Fibroblast of lung (primary cell): ENCODE results near the gene ARPP21. TPM values are rescaled to one million over a fixed set of nuclear protein-coding genes. Genes with fewer than 3 reads are reported as not detected.
"Not testable (repeated sequence)": the region's sequence is repeated elsewhere in the genome, so short reads cannot be mapped to it uniquely, and the experiment has no call there.

ENCODE experiments used
- DNase-seq, 2 donors: peaks; one replicate each; pipeline versions ENCODE4 v3.0.0 to v3.0.0-alpha.2; 2010; ENCODE audit warnings: low read depth in 2 of 2
- H2AFZ ChIP-seq: 2 replicates; pipeline ENCODE4 v1.5.1; 2012; ENCODE audit warnings: low read length, control low read depth, inconsistent platforms
- H3K27ac ChIP-seq: 2 replicates; pipeline ENCODE4 v1.5.1; 2011; ENCODE audit warnings: low read length, control low read depth; ENCODE audit not compliant: insufficient read depth
- H3K27me3 ChIP-seq: 2 replicates; pipeline ENCODE4 v1.5.1; 2011; ENCODE audit warnings: mild to moderate bottlenecking, low read length; ENCODE audit not compliant: control insufficient read depth, insufficient read depth
- H3K36me3 ChIP-seq: 2 replicates; pipeline ENCODE4 v1.5.1; 2011; ENCODE audit warnings: low read length; ENCODE audit not compliant: control insufficient read depth, insufficient read depth
- H3K4me1 ChIP-seq: 2 replicates; pipeline ENCODE4 v1.5.1; 2011; ENCODE audit warnings: low read length; ENCODE audit not compliant: control insufficient read depth, insufficient read depth; ENCODE audit errors: extremely low read depth
- H3K4me2 ChIP-seq: 2 replicates; pipeline ENCODE4 v1.5.1; 2011; ENCODE audit warnings: low read length, control low read depth; ENCODE audit not compliant: insufficient read depth; ENCODE audit errors: extremely low read depth
- H3K4me3 ChIP-seq, 4 experiments: fragments of 200-600 bp in 1 of 4; sonication (generic) in 1 of 4; replicated peaks in 1 of 4; 2 replicates each; pipeline ENCODE4 v1.5.1; 2011 to 2016; ENCODE audit warnings: low read length in 4 of 4, low read depth in 3 of 4, mild to moderate bottlenecking in 3 of 4, control low read depth in 2 of 4, inconsistent platforms in 1 of 4, mixed read lengths in 1 of 4; ENCODE audit not compliant: insufficient read depth in 1 of 4; ENCODE audit errors: control extremely low read depth in 1 of 4
- H3K79me2 ChIP-seq: 2 replicates; pipeline ENCODE4 v1.5.1; 2012; ENCODE audit warnings: mild to moderate bottlenecking, low read length, inconsistent platforms; ENCODE audit not compliant: control insufficient read depth, insufficient read depth
- H3K9ac ChIP-seq: 2 replicates; pipeline ENCODE4 v1.5.1; 2011; ENCODE audit warnings: mild to moderate bottlenecking, low read length, control low read depth; ENCODE audit not compliant: insufficient read depth
- H3K9me3 ChIP-seq: 2 replicates; pipeline ENCODE4 v1.5.1; 2012; ENCODE audit warnings: low read depth, low read length; ENCODE audit not compliant: control insufficient read depth, insufficient read depth
- H4K20me1 ChIP-seq: 2 replicates; pipeline ENCODE4 v1.5.1; 2011; ENCODE audit warnings: low read length; ENCODE audit not compliant: control insufficient read depth, insufficient read depth; ENCODE audit errors: extremely low read depth
- CTCF ChIP-seq, 2 donors: IDR thresholded peaks in 1 of 2; conservative IDR thresholded peaks in 1 of 2; 1 replicate in 1 of 2; 2 replicates in 1 of 2; pipeline ENCODE4 v1.5.1; 2011 to 2012; ENCODE audit warnings: low read length in 2 of 2, control low read depth in 1 of 2, inconsistent platforms in 1 of 2, low read depth in 1 of 2, mild to moderate bottlenecking in 1 of 2
- EZH2 ChIP-seq: IDR thresholded peaks from 2 replicates; pipeline ENCODE4 v1.5.1; 2012; ENCODE audit warnings: low read length, control low read depth, mild to moderate bottlenecking; ENCODE audit errors: missing control alignments
- polyA plus RNA-seq, 2 donors: library from polyadenylated mRNA; depleted of rRNA in 1 of 2; stranded (reverse) in 1 of 2; unstranded in 1 of 2; fragments of >200 nt; gene quantifications; 2 replicates each; pipeline ENCODE4 v1.2.1, GENCODE V29; 2011 to 2012; ENCODE audit warnings: missing spikeins in 1 of 2
- total RNA-seq: library from RNA; depleted of rRNA; stranded (reverse); fragments of >200 nt; gene quantifications from 2 replicates; pipeline ENCODE4 v1.2.1, GENCODE V29; 2014

The ARPP21 gene
- total and polyA plus RNA-seq, 2 donors (not counting 1 experiment from before 2014, with no cell fraction given): not detected

- H2AFZ ChIP-seq: no peak overlapping the region
- no peaks in the 10 kb centered on the region for H4K20me1 ChIP-seq
- no peaks in the 10 kb centered on the region for H3K79me2 ChIP-seq
- no peaks in the 10 kb centered on the region for H3K4me1 ChIP-seq
- H3K4me2 ChIP-seq: no peak overlapping the region
- DNase-seq: no peak
- H3K36me3 ChIP-seq: no peaks in the 10 kb centered on the region
- no peak overlapping the region for H3K4me3 ChIP-seq
- no peak for TF ChIP-seq CTCF (conservative IDR thresholded peaks at IDR 0.05 in 1 of 2, IDR thresholded peaks at IDR 0.05 in 1 of 2; ENCODE audit: low read depth in 1 of 2, low read length in 2 of 2)
- TF ChIP-seq EZH2: no peak
- H3K27ac ChIP-seq: no peak overlapping the region
- no peak overlapping the region for H3K9ac ChIP-seq
- H3K27me3 ChIP-seq: no peaks in the 10 kb centered on the region
- no peaks in the 10 kb centered on the region for H3K9me3 ChIP-seq
Measured at GRCh38 chr3:35814531-35814930, 175.2 kb downstream of the ARPP21 start.

GRCh38 chr3:35815796-35816195 is 176.5 kb downstream of the ARPP21 start:
- H3K36me3 ChIP-seq, DNase-seq, H3K4me3 ChIP-seq, H3K4me2 ChIP-seq, H3K27me3 ChIP-seq, H4K20me1 ChIP-seq, H2AFZ ChIP-seq, H3K9ac ChIP-seq, H3K79me2 ChIP-seq, H3K4me1 ChIP-seq, H3K9me3 ChIP-seq, H3K27ac ChIP-seq: not testable (repeated sequence)

DNA sequence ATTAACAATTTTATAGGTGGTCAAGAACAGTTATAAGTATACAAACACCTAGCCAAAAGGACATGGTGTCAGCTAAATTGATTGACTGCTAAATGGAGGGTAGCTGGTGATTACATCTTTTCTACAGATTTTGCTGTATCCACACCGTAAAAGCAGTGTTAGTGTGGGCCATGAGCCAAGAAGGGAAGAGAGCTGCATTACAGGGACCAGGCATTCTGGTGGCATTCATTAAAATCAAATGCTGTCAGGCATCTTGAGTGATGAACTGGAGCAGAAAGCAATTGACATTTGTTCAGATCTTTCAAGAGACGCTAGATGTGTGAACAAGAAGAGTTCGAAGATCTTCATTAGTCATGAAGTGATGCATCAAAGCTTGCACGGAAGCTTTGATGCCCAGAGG is 177.9 kb downstream of the ARPP21 start:
- Histone ChIP-seq H3K36me3 (no peaks in the 10 kb centered on the region), H3K4me3 (no peak overlapping the region), H3K9ac (no peak overlapping the region), H4K20me1 (no peaks in the 10 kb centered on the region), H3K4me2 (no peak overlapping the region), H3K4me1 (no peaks in the 10 kb centered on the region), H3K27me3 (no peaks in the 10 kb centered on the region), H3K9me3 (no peaks in the 10 kb centered on the region), H3K27ac (no peak overlapping the region), H2AFZ (no peak overlapping the region), H3K79me2 (no peaks in the 10 kb centered on the region)
- TF ChIP-seq EZH2: no peak
- no peak for TF ChIP-seq CTCF (conservative IDR thresholded peaks at IDR 0.05 in 1 of 2, IDR thresholded peaks at IDR 0.05 in 1 of 2; ENCODE audit: low read depth in 1 of 2, low read length in 2 of 2)
- no peak for DNase-seq
